Sigmoid colon (tissue), 7 donors: Measurements from ENCODE around the gene FAM8A1. TPM values are rescaled to one million over a fixed set of nuclear protein-coding genes. Genes with fewer than 3 reads are reported as not detected.

ENCODE experiments used
- DNase-seq: peaks from one replicate; pipeline ENCODE4 v3.0.0-alpha.2; 2019
- H3K27ac ChIP-seq, 4 donors: fragments of 200-600 bp; sonication (generic); one replicate each; pipeline ENCODE4 v1.5.1; 2016 to 2019; ENCODE audit warnings: mild to moderate bottlenecking in 1 of 4
- H3K27me3 ChIP-seq, 3 donors: fragments of 200-600 bp; sonication (generic); one replicate each; pipeline ENCODE4 v1.5.1; 2019; ENCODE audit warnings: mild to moderate bottlenecking in 1 of 3
- H3K36me3 ChIP-seq, 4 donors: fragments of 200-600 bp; sonication (generic); one replicate each; pipeline ENCODE4 v1.5.1; 2016 to 2019
- H3K4me1 ChIP-seq, 4 donors: fragments of 200-600 bp; sonication (generic); one replicate each; pipeline ENCODE4 v1.5.1; 2017 to 2019
- H3K4me3 ChIP-seq, 4 donors: fragments of 200-600 bp; sonication (generic); one replicate each; pipeline ENCODE4 v1.5.1; 2017 to 2019; ENCODE audit warnings: mild to moderate bottlenecking in 2 of 4, moderate library complexity in 1 of 4
- H3K9me3 ChIP-seq, 4 donors: fragments of 200-600 bp in 3 of 4; sonication (generic) in 3 of 4; one replicate each; pipeline versions ENCODE4 v1.5.1 to v1.6.1; 2013 to 2019
- EP300 ChIP-seq, 4 donors: sonication (generic); formaldehyde crosslinking; IDR thresholded peaks; one replicate each; pipeline ENCODE4 v1.6.1; 2017; ENCODE audit warnings: antibody characterized with exemption in 4 of 4
- POLR2A ChIP-seq, 2 donors: fragments of 450-650 bp; IDR thresholded peaks; one replicate each; pipeline ENCODE4 v1.6.1; 2016; ENCODE audit warnings: antibody characterized with exemption in 2 of 2, mild to moderate bottlenecking in 2 of 2, moderate library complexity in 2 of 2
- POLR2AphosphoS5 ChIP-seq, 4 donors: sonication (generic); formaldehyde crosslinking; IDR thresholded peaks; one replicate each; pipeline ENCODE4 v1.6.1; 2017; ENCODE audit warnings: antibody characterized with exemption in 4 of 4
- WGBS, 2 donors: extraction: QIAGEN DNeasy Blood & Tissue Kit; methylation state at CpG; one replicate each; pipeline ENCODE4 v1.1.7; 2013; 5-methylcytosine and 5-hydroxymethylcytosine counted together
- intact Hi-C: fragments of 100-400 bp; cut with DNase I; formaldehyde crosslinking; loops from one replicate; pipeline ENCODE4 v1.15.1; 2023
- polyA plus RNA-seq, 3 donors: library from polyadenylated mRNA; stranded (reverse); fragments of 200-250 nt; gene quantifications; one replicate each; pipeline ENCODE4 v1.2.3, GENCODE V29; 2013
- small RNA-seq, 3 donors: library from RNA; depleted of rRNA; stranded (forward); fragments of <200 nt; gene quantifications; one replicate each; pipeline ENCODE3, GENCODE V24; 2016
- total RNA-seq, 4 donors: library from RNA; depleted of rRNA; stranded (reverse); fragments of >200 nt; gene quantifications; one replicate each; pipeline ENCODE4 v1.1.0, GENCODE V29; 2016
- TF ChIP-seq, protein P1 (sequence below), 4 experiments: fragments of 450-650 bp in 3 of 4; fragments of 200-600 bp in 1 of 4; IDR thresholded peaks; one replicate each; pipeline ENCODE4 v1.5.1; 2016 to 2019; ENCODE audit warnings: antibody characterized with exemption in 4 of 4, mild to moderate bottlenecking in 3 of 4, moderate library complexity in 2 of 4
- donor health status: healthy with polysubstance abuse.
- donor health status: Bipolar disorder and iron deficiency.
- donor health status: healthy.

The FAM8A1 gene
- total and polyA plus RNA-seq, 7 donors = 9.0 to 70.4 (median 39.0) TPM

DNA sequence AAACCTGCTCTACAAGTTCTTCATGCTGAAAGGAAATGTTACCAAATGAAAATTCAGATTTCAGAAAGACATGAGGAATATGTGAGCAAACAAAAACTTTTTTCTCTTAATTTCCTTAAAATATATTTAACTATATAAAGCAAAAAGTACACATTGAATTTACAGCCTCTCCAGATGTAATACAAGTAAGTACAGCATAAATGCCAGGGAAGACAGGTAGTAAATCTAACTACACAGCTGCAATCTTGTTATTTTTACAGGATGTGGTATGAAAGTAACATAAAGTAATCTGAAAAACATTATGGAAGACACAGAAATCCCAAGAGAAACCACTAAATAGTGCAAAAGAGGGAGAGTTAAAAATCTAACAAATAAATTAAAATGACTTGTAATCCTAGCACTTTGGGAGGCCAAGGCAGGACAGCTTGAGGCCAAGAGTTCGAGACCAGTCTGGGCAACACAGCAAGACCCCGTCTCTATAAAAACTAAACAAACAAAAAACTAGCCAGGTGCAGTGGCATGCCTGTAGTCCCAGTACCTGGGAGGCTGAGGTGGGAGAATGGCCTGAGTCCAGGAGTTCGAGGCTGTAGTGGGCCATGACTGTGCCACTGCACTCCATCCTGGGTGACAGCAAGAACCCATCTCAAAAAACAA, 50.7 kb downstream of the FAM8A1 start:
- no peaks in the 10 kb centered on the region for H3K9me3 ChIP-seq
- H3K27ac ChIP-seq = no peak overlapping the region
- no peak for DNase-seq
- no peak for TF ChIP-seq POLR2A (IDR thresholded peaks at IDR 0.05)
- H3K4me3 ChIP-seq = no peak overlapping the region
- intact Hi-C loops = no loop called here
- H3K27me3 ChIP-seq = no peaks in the 10 kb centered on the region
- peaks cover 0 to 74% (median 16%) of the 10 kb centered on the region in 4 donors for H3K36me3 ChIP-seq
- peaks cover 0 to 5% (median 0%) of the 10 kb centered on the region in 4 donors for H3K4me1 ChIP-seq
- 49 to 79% methylated on average over 3 of the region's 3 CpGs for WGBS, 2 donors

DNA sequence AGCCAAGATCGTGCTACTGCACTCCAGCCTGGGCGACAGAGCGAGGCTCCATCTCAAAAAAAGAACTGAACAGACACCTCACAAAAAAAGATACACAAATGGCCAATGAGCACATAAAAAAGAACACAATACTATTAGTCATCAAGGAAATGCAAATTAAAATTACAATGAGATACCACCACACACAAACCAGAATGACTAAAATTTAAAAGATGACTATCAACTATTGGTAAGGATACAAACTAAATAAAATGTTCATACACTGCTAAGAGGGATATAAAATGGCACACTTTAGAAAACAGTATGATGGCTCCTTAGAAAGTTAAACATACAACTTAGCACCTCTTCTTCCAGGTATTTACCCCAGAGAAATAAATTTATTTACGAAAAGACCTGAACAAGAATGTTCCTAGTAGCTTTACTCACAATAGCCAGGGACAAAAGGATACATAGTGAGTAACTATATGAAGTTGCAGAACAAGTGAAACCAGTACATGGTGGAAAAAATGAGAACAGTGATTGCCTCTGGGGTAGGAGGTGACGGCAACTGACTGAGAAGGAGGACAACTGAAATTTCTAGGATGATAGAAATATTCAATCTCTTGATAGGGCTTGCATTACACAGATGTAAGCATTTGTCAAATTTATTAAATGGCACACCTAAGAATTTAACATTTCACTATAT, 53.2 kb downstream of the FAM8A1 start:
- Histone ChIP-seq H3K27me3 (no peaks in the 10 kb centered on the region), H3K36me3 (peaks cover 0 to 58% (median 5%) of the 10 kb centered on the region in 4 donors), H3K27ac (no peak overlapping the region), H3K4me1 (peaks cover 0 to 6% (median 2%) of the 10 kb centered on the region in 4 donors), H3K4me3 (no peak overlapping the region), H3K9me3 (no peaks in the 10 kb centered on the region)
- 77 to 78% methylated on average over 5 of the region's 5 CpGs for WGBS, 2 donors
- no peak for DNase-seq
- no peak for TF ChIP-seq POLR2A (IDR thresholded peaks at IDR 0.05)
- TF ChIP-seq, protein P1, sequence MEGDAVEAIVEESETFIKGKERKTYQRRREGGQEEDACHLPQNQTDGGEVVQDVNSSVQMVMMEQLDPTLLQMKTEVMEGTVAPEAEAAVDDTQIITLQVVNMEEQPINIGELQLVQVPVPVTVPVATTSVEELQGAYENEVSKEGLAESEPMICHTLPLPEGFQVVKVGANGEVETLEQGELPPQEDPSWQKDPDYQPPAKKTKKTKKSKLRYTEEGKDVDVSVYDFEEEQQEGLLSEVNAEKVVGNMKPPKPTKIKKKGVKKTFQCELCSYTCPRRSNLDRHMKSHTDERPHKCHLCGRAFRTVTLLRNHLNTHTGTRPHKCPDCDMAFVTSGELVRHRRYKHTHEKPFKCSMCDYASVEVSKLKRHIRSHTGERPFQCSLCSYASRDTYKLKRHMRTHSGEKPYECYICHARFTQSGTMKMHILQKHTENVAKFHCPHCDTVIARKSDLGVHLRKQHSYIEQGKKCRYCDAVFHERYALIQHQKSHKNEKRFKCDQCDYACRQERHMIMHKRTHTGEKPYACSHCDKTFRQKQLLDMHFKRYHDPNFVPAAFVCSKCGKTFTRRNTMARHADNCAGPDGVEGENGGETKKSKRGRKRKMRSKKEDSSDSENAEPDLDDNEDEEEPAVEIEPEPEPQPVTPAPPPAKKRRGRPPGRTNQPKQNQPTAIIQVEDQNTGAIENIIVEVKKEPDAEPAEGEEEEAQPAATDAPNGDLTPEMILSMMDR (IDR thresholded peaks at IDR 0.05) = no peak
- no peak for TF ChIP-seq POLR2AphosphoS5 (IDR thresholded peaks at IDR 0.05)
- intact Hi-C loops = no loop called here

DNA sequence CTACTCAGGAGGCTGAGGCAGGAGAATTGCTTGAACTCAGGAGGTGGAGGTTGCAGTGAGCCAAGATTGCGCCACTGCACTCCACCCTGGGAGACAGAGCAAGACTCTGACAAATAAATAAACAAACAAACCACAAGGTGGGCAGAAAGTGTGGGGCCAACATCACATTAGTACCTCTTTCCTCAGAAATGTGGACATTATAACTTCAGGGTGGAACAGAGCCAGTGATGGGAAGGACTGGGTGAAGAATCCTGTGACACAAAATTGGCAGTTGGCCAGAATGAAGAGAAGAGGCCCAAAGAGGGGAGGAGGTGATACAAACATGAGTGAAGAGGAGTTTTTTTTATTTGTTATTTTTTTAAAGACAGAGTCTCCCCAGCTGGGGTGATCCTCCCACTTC, 56.0 kb downstream of the FAM8A1 start:
- WGBS, 2 donors = 93 to 100% methylated on average over 1 of the region's 1 CpG
- intact Hi-C loops = no loop called here
- Histone ChIP-seq H3K27ac (no peak overlapping the region), H3K36me3 (peaks cover 0 to 56% (median 7%) of the 10 kb centered on the region in 4 donors), H3K27me3 (no peaks in the 10 kb centered on the region), H3K4me1 (peaks cover 0 to 6% (median 0%) of the 10 kb centered on the region in 4 donors), H3K9me3 (no peaks in the 10 kb centered on the region), H3K4me3 (no peak overlapping the region)
- DNase-seq = no peak
- TF ChIP-seq EP300 (IDR thresholded peaks at IDR 0.05) (no peak), POLR2AphosphoS5 (IDR thresholded peaks at IDR 0.05) (peak in 2 of 4 donors; percentile 6 to 11)

DNA sequence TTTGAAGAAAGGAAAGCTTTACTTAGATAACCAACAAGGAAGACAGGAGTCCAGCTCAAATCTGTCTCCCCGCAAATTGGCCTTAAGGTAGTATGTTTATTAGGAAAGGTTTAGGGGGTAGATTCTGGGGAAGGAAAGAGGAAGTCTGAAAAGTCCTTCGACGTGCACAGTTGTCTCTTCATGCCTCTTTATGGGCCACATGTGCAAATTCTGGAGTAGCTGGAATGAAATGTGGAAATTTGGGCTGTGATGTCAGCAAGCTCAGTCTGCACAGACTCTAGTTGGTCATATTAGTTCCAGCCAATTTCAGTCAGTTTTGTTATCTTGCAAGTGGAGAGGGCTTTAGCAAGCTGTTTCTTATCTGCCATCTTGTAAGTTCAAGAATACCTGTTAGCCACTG, 56.5 kb downstream of the FAM8A1 start:
- H3K36me3 ChIP-seq = peaks cover 0 to 56% (median 10%) of the 10 kb centered on the region in 4 donors
- intact Hi-C loops = no loop called here
- H3K4me3 ChIP-seq = no peak overlapping the region
- no peak overlapping the region for H3K27ac ChIP-seq
- DNase-seq = no peak
- peaks cover 0 to 6% (median 0%) of the 10 kb centered on the region in 4 donors for H3K4me1 ChIP-seq
- H3K27me3 ChIP-seq = no peaks in the 10 kb centered on the region
- 61 to 64% methylated on average over 3 of the region's 3 CpGs for WGBS, 2 donors
- no peaks in the 10 kb centered on the region for H3K9me3 ChIP-seq
- TF ChIP-seq, protein P1 (IDR thresholded peaks at IDR 0.05) = no peak
- TF ChIP-seq EP300 (IDR thresholded peaks at IDR 0.05) = no peak
- TF ChIP-seq POLR2A (IDR thresholded peaks at IDR 0.05) = no peak

Small RNA genes within 50 kb of the gene (small RNA-seq; reads per million reads assigned to genes)
- 0 reads per million in 3 donors for gene RNU6-190P
- 0 reads per million in 3 donors for gene SUMO2P13

Other genes starting within 250 kb of the FAM8A1 start
- 10 to 100 TPM; 48.3 to 67.1 (median 55.6) TPM for gene CAP2, start 206.7 kb upstream of the FAM8A1 start, total RNA-seq
- 1 to 10 TPM in 2 of 3 donors, under 1 TPM in 1; 0.92 to 3.0 (median 3.0) TPM for gene CAP2, start 206.7 kb upstream of the FAM8A1 start, polyA plus RNA-seq
- gene NUP153, start 106.6 kb downstream of the FAM8A1 start, total RNA-seq = 10 to 100 TPM; 30.0 to 31.4 (median 30.6) TPM
- gene NUP153, start 106.6 kb downstream of the FAM8A1 start, polyA plus RNA-seq = 10 to 100 TPM in 1 of 3 donors, 1 to 10 TPM in 2; 6.6 to 13.2 (median 9.0) TPM